Neural cell (in vitro differentiated cells): ENCODE measurements around the gene RGS6. TPM values are rescaled to one million over a fixed set of nuclear protein-coding genes. Genes with fewer than 3 reads are reported as not detected.

ENCODE experiments used
- H2AFZ ChIP-seq: fragments of 200-600, 300-800 bp; sonication (generic), shearing (Covaris generic); 2 replicates; pipeline ENCODE4 v1.6.0; 2014; ENCODE audit warnings: low read depth, mild to moderate bottlenecking, antibody characterized with exemption, low read length, moderate library complexity
- H3F3A ChIP-seq: fragments of 200-600 bp; shearing (Covaris generic); 2 replicates; pipeline ENCODE4 v1.6.1; 2016; ENCODE audit warnings: mild to moderate bottlenecking, moderate library complexity, mixed read lengths, antibody characterized with exemption, low read length; ENCODE audit not compliant: insufficient read depth, poor library complexity, severe bottlenecking
- H3K27ac ChIP-seq: fragments of 200-600, 300-800 bp; sonication (generic), shearing (Covaris generic); 2 replicates; pipeline ENCODE4 v1.5.1; 2014; ENCODE audit warnings: mild to moderate bottlenecking, low read length, moderate library complexity
- H3K27me3 ChIP-seq: fragments of 300-800, 200-600 bp; sonication (generic), shearing (Covaris generic); 2 replicates; pipeline ENCODE4 v1.6.0; 2014; ENCODE audit warnings: mild to moderate bottlenecking, low read depth, low read length, moderate library complexity; ENCODE audit not compliant: insufficient read depth
- H3K36me3 ChIP-seq: fragments of 300-800, 200-600 bp; sonication (generic), shearing (Covaris generic); 2 replicates; pipeline ENCODE4 v1.5.1; 2014; ENCODE audit warnings: mild to moderate bottlenecking, antibody characterized with exemption, low read length, moderate library complexity; ENCODE audit not compliant: insufficient read depth
- H3K4me2 ChIP-seq: fragments of 300-800, 200-600 bp; sonication (generic), shearing (Covaris generic); 2 replicates; pipeline ENCODE4 v1.6.0; 2014; ENCODE audit warnings: mild to moderate bottlenecking, low read length
- H3K4me3 ChIP-seq: fragments of 300-800, 200-600 bp; sonication (generic), shearing (Covaris generic); 2 replicates; pipeline ENCODE4 v1.5.1; 2014; ENCODE audit warnings: mild to moderate bottlenecking, low read length, moderate library complexity
- H3K79me2 ChIP-seq: fragments of 200-600 bp; shearing (Covaris generic); replicated peaks from 2 replicates; pipeline ENCODE4 v1.6.0; 2014; ENCODE audit warnings: mild to moderate bottlenecking, low read length, moderate library complexity; ENCODE audit not compliant: insufficient read depth
- H3K9ac ChIP-seq: fragments of 300-800, 200-600 bp; sonication (generic), shearing (Covaris generic); 2 replicates; pipeline ENCODE4 v1.6.1; 2016; ENCODE audit warnings: mild to moderate bottlenecking, low read length, mixed read lengths
- H3K9me2 ChIP-seq: fragments of 200-600 bp; shearing (Covaris generic); 2 replicates; pipeline ENCODE4 v1.6.1; 2016; ENCODE audit warnings: mild to moderate bottlenecking, low read length, mixed read lengths; ENCODE audit not compliant: insufficient read depth
- H3K9me3 ChIP-seq: fragments of 200-600, 300-800 bp; sonication (generic), shearing (Covaris generic); 2 replicates; pipeline ENCODE4 v1.6.1; 2016; ENCODE audit warnings: mild to moderate bottlenecking, mixed run types, low read length, moderate library complexity, mixed read lengths
- H4K20me1 ChIP-seq: fragments of 200-600 bp; shearing (Covaris generic); 2 replicates; pipeline ENCODE4 v1.6.1; 2016; ENCODE audit warnings: mild to moderate bottlenecking, mixed run types; ENCODE audit not compliant: insufficient read depth
- EP300 ChIP-seq: fragments of 450-650 bp; conservative IDR thresholded peaks from 2 replicates; pipeline ENCODE4 v1.6.1; 2014; ENCODE audit warnings: antibody characterized with exemption, mild to moderate bottlenecking, moderate library complexity; ENCODE audit not compliant: poor library complexity, severe bottlenecking
- EZH2 ChIP-seq: fragments of 200-600, 300-800 bp; shearing (Covaris generic), sonication (generic); IDR thresholded peaks from 2 replicates; pipeline ENCODE4 v1.6.1; 2014; ENCODE audit warnings: antibody characterized with exemption, low read length, borderline replicate concordance, mild to moderate bottlenecking; ENCODE audit not compliant: insufficient read depth, poor library complexity, severe bottlenecking
- MXI1 ChIP-seq: fragments of 450-650 bp; conservative IDR thresholded peaks from 2 replicates; pipeline ENCODE4 v1.6.1; 2014; ENCODE audit warnings: antibody characterized with exemption, mild to moderate bottlenecking; ENCODE audit not compliant: poor library complexity, severe bottlenecking
- POLR2AphosphoS5 ChIP-seq: IDR thresholded peaks from 2 replicates; pipeline ENCODE4 v1.6.1; 2012
- RAD21 ChIP-seq: fragments of 450-650 bp; conservative IDR thresholded peaks from 2 replicates; pipeline ENCODE4 v1.6.1; 2014; ENCODE audit warnings: antibody characterized with exemption, mild to moderate bottlenecking, moderate library complexity
- SMC3 ChIP-seq: fragments of 450-650 bp; conservative IDR thresholded peaks from 2 replicates; pipeline ENCODE4 v1.6.1; 2014; ENCODE audit warnings: antibody characterized with exemption, mild to moderate bottlenecking, moderate library complexity; ENCODE audit not compliant: poor library complexity
- TAF1 ChIP-seq: IDR thresholded peaks from 2 replicates; pipeline ENCODE4 v1.6.1; 2012; ENCODE audit warnings: low read depth
- polyA plus RNA-seq: library from polyadenylated mRNA; depleted of rRNA; stranded (reverse); fragments of >200 nt; gene quantifications from 2 replicates; pipeline ENCODE4 v1.2.3, GENCODE V29; 2014
- TF ChIP-seq, protein P1 (sequence below): fragments of 450-650 bp; IDR thresholded peaks from 2 replicates; pipeline ENCODE4 v1.5.1; 2014; ENCODE audit warnings: antibody characterized with exemption, mild to moderate bottlenecking, moderate library complexity; ENCODE audit not compliant: poor library complexity, severe bottlenecking
- TF ChIP-seq, protein P2 (sequence below): IDR thresholded peaks from 2 replicates; pipeline ENCODE4 v1.6.1; 2012; ENCODE audit warnings: borderline replicate concordance

RGS6 gene
- polyA plus RNA-seq, 1 donor from 2014 or later, result 7.3 TPM

DNA sequence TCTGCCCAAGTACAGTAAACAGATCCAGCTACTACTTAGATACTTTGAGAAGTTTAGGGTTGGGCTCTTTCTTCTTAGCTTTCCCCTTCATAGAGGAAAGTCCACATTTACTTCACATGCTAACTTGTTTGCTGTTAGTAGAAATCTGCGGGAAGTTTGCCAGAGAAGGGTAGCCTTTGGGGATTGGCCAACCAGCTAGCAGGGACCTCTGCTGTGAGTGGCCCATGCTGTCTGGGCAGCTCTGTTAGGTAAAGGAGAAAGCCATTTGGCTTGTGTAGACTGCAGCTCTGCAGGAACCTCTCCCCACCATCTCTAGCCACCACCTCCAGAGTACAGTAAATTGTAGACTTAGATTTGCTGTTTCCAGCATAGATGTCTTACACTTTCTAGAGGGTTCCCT lies 193.9 kb downstream of the RGS6 start:
- Histone ChIP-seq H4K20me1 (no peaks in the 10 kb centered on the region), H3K27ac (no peak overlapping the region)

DNA sequence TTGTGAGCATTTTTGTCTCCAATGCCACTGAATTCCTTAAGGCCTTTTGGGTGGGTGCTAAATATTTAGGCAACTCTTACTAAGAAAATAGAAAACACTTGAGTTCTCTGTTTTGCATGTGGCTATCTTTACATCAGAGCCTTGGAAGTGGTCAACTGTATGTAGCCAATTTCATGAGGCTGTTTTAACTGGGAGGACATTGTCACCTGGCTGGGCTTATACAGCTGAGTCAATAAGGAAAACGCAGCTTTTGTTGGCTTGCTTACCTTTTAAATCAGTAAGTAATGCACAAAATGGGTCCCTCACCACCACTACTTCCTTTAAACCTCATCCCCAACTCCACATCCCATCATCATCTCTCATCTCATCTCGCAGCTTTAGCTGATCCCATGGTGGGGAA lies 194.3 kb downstream of the RGS6 start:
- Histone ChIP-seq H3K27ac (no peak overlapping the region), H3K36me3 (no peaks in the 10 kb centered on the region), H3K9ac (no peak overlapping the region), H3K9me2 (no peaks in the 10 kb centered on the region), H3K4me3 (no peak overlapping the region), H3K27me3 (no peaks in the 10 kb centered on the region), H3K4me2 (no peak overlapping the region), H2AFZ (no peak overlapping the region), H4K20me1 (no peaks in the 10 kb centered on the region), H3K9me3 (no peaks in the 10 kb centered on the region), H3K79me2 (no peaks in the 10 kb centered on the region), H3F3A (no peaks in the 10 kb centered on the region)
- TF ChIP-seq EP300 (no peak), RAD21 (no peak), POLR2AphosphoS5 (no peak), EZH2 (no peak), MXI1 (no peak), TAF1 (no peak), SMC3 (no peak)
- TF ChIP-seq, protein P1, sequence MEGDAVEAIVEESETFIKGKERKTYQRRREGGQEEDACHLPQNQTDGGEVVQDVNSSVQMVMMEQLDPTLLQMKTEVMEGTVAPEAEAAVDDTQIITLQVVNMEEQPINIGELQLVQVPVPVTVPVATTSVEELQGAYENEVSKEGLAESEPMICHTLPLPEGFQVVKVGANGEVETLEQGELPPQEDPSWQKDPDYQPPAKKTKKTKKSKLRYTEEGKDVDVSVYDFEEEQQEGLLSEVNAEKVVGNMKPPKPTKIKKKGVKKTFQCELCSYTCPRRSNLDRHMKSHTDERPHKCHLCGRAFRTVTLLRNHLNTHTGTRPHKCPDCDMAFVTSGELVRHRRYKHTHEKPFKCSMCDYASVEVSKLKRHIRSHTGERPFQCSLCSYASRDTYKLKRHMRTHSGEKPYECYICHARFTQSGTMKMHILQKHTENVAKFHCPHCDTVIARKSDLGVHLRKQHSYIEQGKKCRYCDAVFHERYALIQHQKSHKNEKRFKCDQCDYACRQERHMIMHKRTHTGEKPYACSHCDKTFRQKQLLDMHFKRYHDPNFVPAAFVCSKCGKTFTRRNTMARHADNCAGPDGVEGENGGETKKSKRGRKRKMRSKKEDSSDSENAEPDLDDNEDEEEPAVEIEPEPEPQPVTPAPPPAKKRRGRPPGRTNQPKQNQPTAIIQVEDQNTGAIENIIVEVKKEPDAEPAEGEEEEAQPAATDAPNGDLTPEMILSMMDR, result no peak
- TF ChIP-seq, protein P2, sequence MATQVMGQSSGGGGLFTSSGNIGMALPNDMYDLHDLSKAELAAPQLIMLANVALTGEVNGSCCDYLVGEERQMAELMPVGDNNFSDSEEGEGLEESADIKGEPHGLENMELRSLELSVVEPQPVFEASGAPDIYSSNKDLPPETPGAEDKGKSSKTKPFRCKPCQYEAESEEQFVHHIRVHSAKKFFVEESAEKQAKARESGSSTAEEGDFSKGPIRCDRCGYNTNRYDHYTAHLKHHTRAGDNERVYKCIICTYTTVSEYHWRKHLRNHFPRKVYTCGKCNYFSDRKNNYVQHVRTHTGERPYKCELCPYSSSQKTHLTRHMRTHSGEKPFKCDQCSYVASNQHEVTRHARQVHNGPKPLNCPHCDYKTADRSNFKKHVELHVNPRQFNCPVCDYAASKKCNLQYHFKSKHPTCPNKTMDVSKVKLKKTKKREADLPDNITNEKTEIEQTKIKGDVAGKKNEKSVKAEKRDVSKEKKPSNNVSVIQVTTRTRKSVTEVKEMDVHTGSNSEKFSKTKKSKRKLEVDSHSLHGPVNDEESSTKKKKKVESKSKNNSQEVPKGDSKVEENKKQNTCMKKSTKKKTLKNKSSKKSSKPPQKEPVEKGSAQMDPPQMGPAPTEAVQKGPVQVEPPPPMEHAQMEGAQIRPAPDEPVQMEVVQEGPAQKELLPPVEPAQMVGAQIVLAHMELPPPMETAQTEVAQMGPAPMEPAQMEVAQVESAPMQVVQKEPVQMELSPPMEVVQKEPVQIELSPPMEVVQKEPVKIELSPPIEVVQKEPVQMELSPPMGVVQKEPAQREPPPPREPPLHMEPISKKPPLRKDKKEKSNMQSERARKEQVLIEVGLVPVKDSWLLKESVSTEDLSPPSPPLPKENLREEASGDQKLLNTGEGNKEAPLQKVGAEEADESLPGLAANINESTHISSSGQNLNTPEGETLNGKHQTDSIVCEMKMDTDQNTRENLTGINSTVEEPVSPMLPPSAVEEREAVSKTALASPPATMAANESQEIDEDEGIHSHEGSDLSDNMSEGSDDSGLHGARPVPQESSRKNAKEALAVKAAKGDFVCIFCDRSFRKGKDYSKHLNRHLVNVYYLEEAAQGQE, result no peak

More for the DNA sequence above, 193.9 kb downstream of the RGS6 start:
- Histone ChIP-seq H2AFZ (no peak overlapping the region), H3K9ac (no peak overlapping the region), H3K4me3 (no peak overlapping the region), H3K36me3 (no peaks in the 10 kb centered on the region), H3K27me3 (no peaks in the 10 kb centered on the region), H3K9me2 (no peaks in the 10 kb centered on the region), H3F3A (no peaks in the 10 kb centered on the region), H3K79me2 (no peaks in the 10 kb centered on the region), H3K9me3 (no peaks in the 10 kb centered on the region), H3K4me2 (no peak overlapping the region)
- TF ChIP-seq MXI1 (no peak), RAD21 (no peak), EZH2 (no peak), TAF1 (no peak), POLR2AphosphoS5 (no peak), EP300 (no peak), SMC3 (no peak)
- TF ChIP-seq, protein P1, result no peak
- TF ChIP-seq, protein P2, result no peak
